ENCODE data around the gene NGEF. TPM values are rescaled to one million over a fixed set of nuclear protein-coding genes. Genes with fewer than 3 reads are reported as not detected.

The NGEF gene
- polyA plus RNA-seq, 3 donors: 2.7 to 3.9 (median 3.4) TPM

DNA sequence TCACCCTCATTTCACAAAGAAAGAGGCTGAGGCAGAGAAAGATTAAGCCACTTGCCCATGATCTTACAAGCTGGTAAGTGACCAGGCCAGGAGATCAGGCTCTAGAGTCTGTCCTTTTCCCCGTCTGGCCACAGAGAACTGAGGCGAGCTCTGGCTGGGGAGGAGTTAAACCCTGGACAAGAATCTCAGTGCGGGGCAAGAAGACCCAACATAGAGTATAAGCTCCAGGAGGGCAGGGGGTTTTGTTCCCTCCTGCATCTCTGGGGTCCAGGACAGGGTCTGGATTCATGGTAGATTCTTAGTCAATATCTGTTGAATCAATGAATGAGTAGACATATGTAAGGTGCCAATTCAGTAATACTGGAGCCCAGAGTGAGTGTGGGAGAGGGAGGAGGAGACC is 34.1 kb upstream of the NGEF start:
- no peak for DNase-seq

DNA sequence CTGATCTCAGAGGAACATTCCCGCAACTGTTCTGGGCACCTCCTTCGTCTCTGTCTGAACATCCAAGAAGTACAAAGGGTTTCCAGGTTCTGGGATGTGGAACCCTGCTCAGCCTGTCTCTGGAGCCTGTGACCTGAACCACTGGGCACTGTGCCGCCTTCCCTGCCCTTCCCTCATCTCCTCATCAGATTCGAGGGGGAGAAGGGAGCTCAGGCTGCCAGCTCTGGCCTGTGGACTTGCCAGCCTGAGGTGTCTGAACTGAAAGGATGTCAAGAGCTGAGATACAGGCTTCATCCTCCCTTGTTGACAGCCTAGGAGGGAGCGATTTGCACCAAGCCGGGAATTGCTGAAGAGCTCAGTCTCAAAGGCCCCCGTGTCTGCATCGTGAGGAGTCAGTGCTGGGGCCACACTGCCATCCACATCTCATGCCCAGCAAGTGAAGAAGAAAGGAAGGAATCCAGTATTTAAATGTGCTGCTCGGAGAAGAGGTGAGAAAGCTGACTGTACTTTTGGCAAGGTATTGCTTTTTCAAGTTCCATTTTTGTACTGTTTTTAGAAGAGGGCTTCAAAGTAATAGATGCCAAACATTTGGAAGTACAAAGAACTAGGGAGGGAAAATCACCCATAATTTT is 32.0 kb upstream of the NGEF start:
- no peak for DNase-seq

DNA sequence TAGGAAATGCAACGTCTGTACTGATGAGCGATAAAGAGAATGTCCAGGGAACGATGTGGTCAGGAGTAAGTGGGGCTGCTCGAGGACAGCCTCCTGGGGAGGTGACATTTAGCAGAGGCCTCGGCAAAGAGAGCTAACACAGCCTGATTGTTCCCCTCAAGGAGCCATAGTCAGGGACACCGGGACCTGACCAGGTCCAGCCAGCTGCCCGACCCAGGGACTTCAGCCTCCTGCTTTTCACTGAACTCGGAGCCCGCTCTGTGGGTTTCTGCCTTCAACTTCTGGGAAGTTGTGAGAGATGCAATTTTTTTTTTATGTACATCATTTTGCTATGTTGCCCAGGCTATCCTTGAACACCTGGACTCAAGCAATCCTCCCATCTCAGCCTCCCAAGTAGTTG is 29.5 kb upstream of the NGEF start:
- no peak for DNase-seq

DNA sequence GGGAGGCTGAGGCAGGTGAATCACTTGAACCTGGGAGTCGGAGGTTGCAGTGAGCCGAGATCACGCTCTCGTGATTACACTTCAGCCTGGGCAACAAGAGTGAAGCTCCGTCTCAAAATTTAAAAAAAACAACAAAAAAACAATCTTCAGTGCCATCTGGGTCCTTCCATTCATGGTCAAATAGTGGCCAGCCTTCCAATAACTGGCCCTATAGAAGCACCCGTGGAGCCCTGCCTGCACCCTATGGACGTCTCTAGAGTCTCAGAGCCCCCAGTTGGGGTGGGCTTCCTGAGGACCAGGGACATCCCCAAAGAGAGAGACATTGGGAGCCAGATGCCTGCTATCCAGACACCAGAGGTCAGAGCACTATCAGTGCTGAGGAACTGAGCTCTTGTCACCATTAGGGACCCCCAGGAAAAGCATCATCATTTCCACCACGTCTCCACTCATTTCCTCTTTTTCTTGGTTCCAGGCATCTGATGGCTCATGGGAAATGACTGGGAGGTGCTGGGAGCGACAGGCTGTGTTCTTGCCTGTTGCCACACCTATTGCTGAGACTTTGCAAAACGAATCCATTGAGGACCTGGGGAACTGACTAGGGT is 28.8 kb upstream of the NGEF start:
- no peak for DNase-seq

DNA sequence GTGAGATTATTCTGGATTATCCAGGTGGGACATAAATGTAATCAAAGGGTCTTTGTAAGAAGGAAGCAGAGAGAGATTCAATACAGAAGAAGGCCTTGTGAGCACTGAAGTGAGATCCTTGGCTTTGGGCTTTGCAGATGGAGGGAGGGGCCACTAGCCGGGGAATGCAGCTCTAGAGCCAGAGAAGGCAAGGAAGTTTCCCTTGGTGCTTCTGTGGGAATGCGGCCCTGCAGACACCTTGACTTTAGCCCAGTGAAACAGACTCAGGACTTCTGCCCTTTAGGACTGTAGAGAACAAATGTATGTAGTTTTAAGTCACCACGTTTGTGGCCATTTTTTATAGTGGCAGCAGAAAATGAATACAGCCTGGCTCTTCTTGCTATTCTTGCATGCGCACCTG is 27.5 kb upstream of the NGEF start:
- no peak for DNase-seq

DNA sequence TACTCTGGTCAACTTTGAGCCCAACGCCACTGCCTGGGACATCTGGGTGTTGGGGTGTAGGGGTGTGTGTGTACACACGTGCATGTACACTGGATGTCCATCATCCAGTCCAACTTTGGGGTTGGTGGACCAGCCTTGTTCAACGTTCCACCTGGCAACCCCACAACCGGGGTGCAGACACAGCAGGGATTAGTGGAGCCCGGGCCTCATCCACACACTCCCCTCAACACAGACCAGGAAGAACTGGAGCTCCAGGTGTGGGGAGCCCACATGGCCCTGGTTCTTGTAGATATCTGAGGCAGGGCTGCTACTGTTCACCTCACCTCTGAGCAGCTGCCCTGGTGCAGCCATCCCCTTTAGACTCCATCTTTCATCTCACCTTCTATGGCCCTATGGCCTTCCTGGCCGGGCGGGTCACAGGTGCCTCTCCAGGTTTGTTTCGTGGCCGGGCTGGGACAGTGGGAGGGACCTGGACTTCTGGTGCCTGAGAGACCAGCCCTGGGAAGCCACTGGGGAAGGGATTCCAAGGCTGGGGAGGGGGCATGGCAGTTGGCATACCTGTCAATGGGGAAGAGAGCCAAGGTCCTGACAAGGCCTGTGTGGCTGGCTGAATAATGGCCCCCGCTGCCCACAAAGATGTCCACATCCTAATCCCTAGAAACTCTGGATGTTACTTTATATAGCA is 26.9 kb upstream of the NGEF start:
- DNase-seq: no peak

DNA sequence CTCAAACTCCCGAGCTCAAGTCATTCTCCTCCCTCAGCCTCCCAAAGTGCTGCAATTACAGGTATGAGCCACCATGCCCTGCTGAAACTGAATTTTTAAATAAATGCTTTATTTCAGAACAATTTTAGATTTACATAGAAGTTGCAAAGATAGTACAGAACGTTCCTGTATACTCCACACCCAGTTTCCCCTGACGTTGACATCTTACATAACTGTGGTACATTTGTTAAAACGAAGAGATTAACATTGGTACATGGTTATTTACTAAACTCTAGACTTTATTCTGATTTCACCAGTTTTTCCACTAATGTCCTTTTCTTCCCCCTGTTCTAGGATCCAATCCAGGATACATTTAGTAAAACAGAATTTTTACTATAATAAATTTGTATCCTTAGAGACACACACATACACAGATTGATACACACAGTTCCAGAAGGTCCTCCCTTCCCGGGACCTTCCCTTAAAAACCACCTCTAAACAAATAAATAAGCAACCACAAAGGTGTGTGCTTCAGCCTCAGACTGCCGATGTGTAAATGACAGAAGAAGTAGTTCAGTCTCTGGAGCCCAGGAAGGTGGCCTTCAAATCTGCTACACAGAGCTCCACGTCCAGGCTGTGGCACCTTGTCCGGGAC is 26.3 kb upstream of the NGEF start:
- no peak for DNase-seq

DNA sequence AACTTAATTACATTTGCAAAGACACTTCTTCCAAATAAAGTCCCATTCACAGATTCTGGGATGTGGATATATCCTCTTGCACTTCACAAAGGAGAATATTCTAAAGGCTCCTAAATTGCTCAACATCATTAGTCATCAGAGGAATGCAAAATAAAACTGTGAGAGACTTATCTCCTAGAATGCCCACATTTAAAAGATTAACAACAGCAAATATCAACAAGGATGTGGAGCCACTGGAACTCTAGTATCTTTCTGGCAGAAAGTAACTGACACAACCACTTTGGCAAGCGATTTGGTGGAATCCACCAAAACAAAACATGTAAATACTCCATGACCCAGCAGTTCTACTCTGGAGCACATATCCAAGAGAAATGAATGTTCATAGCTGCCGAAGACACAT is 24.0 kb upstream of the NGEF start:
- DNase-seq: no peak

DNA sequence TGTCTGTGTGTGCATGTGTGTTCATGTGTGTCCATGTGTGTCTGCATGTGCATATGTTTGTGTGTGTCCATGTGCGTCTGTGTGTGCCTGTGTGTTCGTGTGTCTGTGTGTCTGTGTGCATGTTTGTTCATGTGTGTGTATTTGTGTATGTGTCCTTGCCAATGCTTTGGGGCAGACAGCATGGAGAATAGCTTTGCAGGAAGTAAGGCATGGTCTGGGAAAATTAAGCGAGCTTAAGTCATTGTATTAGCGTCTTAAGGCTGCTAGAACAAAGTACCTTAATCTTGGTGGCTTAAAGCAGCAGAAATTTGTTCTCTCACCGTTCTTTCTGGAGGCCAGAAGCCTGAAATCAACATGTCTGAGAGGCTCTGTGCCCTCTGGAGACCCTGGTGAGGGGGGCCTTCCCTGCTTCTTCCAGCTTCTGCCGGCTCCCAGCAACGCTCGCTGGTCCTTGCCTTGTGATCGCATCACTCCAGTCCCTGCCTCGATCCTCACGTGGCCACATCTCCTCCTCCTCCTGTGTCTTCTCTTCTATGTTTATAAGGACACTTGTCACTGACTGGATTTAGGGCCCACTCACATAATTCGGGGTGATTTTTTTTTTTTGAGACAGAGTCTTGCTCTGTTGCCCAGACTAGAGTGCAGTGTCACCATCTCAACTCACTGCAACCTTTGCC is 23.2 kb upstream of the NGEF start:
- no peak for DNase-seq

DNA sequence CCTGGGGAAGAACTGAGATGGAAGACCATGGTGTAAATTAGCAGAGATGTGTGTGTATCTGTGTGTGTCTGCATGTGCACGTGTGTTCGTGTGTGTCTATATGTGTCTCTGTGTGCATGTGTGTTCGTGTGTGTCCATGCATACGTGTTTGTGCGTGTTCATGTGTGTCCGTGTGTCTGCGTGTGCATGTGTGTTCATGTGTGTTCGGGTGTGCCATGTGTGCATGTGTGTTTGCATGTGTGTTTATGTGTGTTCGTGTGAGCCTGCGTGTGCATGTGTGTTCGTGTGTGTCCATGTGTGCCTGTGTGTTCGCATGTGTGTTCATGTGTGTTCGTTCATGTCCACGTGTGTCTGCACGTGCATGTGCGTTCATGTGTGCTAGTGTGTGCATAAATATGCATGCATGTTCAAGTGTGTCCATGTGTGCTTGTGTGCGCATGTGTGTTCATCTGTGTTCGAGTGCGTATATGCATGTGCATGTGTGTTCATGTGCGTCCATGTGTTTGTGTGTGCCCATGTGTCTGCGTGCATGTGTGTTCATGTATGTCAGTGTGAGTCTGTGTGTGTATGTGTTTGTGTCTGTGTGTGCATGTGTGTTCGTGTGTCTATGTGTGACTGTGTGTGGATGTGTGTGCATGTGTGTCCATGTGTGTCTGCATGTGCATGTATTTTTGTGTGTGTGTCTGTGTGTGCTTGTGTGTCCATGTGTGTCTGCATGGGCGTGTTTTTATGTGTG is 22.5 kb upstream of the NGEF start:
- DNase-seq: no peak

DNA sequence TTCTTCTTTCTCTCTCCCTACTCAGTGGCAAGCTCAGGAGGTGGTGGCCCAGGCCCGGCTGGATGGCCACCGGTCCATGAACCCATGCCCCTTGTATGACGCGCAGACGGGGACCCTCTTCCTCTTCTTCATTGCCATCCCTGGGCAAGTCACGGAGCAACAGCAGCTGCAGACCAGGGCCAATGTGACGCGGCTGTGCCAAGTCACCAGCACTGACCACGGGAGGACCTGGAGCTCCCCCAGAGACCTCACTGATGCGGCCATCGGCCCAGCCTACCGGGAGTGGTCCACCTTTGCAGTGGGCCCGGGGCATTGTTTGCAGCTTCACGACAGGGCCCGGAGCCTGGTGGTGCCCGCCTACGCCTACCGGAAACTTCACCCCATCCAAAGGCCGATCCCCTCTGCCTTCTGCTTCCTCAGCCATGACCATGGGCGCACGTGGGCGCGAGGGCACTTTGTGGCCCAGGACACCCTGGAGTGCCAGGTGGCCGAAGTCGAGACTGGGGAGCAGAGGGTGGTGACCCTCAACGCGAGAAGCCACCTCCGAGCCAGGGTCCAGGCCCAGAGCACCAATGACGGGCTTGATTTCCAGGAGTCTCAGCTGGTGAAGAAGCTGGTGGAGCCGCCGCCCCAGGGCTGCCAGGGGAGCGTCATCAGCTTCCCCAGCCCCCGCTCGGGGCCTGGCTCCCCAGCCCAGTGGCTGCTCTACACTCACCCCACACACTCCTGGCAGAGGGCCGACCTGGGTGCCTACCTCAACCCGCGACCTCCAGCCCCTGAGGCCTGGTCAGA is 21.2 kb upstream of the NGEF start:
- DNase-seq: no peak

DNA sequence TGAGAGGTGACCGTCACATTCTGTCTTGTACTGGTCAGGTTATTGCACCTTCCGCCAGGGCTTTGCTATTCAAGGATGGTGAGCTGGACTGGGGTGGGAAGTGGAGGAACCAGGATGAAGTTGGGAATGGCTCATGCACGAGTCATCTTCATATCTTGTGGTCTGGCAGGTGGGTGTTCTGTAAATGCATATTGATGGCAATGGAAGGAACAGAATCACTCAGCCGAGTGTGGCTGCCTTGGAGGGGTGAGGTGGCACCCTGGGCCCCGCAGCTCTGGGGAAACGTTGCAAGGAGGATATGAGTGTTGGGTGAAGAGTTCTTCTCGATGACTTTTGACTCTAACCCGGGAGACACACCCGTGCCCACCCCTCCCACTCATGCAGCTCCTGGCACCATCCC is 20.6 kb upstream of the NGEF start:
- DNase-seq: no peak

DNA sequence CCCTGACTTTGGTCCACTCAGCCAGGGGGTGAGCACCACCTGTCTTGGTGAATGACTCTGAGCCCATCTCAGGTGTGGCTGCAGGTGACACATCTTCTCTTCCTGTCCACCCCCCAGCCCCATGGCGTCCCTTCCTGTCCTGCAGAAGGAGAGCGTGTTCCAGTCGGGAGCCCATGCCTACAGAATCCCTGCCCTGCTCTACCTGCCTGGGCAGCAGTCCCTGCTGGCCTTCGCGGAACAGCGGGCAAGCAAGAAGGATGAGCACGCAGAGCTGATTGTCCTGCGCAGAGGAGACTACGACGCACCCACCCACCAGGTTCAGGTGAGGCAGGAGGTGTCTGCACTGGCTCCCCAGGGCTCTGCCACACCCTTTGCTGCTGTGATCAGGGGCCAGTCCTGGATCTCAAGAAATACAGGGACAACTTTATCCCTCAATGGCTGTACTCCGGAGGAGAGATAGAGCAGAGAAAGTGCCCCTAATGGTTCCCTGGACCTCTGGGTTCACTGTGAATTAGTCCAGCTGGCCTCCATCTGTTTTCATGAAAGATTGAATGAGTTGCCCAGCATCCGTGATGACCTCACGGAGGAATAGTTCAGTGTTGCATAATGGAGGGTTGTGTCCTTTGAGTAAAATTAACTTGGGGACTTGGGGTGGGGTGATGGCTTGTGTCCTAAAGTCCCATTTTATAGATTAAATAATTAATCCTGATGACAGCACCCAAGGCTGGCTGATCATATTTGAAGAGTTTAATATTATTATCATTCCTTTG is 19.7 kb upstream of the NGEF start, which contains the start of gene NEU2:
Gene NEU2 (plus strand): TSS at position 122 of the 770 bp plus-strand sequence. CDS start 0 bp downstream, at position 122.
- DNase-seq: no peak

DNA sequence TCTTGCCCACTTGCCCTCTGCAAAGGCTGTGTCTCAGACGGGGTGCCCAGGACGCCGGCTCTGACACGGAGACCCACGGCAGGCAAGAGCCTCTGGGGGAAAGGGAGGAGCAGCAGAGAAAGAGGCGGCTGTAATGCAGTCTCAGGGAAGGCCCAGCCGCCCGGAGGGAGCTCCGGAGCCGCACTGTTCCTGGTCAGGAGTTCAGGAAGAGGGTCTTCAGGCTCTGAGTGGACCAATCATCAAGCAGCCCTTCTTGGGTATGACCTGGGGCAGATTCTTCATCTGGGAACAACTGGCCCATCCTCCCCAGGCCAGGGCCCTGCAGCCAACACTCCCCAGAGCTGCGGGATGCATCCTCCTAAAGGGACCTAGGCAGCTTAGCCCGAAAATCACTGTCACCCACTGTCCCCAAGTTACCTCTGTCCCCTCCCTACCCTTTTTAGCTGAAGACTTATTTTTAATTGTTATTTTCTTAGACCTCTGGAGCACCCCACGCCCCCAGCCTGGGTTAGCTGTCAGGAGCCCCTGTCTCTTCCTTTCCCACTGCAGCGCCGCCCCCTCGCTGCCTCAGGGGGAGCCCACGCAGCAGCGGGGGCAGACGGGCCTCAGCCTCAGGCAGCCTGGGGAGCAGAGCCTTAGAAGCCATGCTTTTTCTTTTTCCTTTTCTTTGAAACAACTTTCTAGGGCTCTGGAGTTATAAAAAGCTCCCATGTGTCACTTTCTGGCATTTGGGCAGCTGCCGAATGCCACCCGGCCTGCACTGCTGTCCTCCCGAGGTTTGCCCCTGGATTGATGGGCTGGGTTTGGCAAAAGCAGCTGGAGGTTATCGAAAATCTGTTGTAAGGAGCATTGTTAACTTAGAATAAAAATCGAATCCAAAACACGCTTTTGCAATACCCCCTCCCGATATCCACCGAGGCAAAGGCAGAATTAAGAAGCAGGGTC is 18.8 kb upstream of the NGEF start:
- DNase-seq: no peak

DNA sequence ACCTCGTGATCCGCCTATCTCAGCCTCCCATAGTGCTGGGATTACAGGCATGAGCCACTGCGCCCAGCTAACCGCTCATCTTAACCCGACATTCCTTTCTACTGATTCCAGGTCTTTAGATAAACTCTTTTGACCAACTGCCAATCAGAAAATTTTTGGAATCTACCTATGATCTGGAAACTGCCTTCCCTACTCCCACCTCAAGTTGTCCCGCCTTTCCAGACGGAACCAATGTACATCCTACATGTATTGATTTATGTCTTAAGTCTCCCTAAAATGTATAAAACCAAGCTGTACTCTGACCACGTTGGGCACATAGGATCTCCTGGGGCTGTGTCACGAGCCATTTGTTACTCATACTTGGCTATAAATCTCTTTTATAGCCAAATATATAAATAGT is 16.3 kb upstream of the NGEF start:
- DNase-seq: no peak

DNA sequence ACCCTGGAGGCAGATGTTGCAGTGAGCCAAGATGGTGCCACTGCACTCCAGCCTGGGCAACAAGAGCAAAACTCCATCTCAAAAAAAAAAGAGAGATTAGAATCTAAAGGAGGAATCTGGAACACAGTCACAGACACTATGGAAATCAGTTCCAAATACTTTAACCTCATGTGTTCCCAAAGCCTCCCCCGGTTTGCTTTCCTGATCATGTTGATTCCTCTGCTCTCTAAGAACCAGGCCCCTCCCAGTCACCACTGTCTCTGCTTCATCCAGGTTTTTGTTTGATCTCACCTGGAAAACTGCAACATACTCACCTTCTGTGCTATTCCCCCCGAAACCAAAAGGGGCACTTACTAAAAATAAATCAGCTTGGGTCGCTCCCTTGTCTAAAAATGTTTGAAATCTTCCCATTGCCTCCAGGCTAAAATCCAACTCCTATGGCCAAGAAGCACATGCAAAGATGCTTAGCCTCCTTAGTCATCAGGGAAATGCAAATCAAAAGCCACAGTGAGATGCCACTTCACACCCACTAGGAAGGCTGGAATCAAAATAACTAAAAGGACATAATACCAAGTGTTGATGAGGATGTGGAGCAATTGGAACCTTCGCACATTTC is 13.2 kb upstream of the NGEF start:
- DNase-seq: no peak

DNA sequence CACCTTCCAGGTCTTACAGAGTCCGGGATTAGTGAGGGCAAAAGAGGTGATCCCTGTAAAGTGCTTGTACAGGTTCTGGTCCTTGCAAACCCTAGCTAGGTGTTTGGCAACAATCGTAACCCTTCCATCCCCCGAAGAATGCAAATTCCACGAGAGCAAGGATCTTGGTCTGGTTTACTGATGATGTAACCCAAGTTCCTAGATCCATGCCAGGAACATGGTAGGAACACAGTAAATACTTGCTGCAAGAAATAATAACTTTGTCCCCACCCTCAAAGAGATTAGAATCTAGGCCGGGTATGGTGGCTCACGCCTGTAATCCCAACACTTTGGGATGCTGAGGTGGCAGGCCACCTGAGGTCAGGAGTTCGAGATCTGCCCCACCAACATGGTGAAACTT is 12.7 kb upstream of the NGEF start:
- no peak for DNase-seq

DNA sequence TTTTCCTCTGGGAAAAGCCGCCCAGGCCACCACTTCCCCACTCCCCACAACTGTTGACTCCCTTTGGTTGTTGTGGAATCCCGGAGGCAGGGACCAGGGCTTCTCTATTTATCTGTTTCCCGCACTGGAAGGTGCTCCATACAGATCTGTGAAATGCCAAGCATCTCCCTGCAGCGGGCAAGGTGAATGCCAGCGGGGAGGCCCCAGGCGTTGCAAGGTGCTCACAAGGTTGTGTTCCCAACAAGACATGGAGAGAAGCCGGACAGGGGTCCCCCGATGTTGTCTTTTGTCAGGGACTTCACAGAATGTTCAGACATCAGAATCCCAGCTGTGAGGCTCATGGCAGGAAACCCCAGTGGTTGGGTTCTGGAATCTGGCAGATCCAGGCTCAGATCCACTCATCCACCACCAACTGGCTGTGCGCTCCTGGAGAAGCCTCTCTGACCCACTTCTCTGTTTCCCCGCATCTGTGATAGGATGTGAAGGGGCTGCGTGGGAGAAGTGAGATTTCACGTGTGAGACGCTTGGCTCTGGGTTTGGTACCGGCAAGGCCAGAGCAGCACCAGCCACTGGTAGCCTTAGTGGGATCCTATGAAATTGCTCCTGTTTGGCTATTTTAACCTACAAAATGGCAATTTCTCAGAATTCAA is 10.8 kb upstream of the NGEF start:
- no peak for DNase-seq
